Measurements from ENCODE around the gene METRNL.

DNA sequence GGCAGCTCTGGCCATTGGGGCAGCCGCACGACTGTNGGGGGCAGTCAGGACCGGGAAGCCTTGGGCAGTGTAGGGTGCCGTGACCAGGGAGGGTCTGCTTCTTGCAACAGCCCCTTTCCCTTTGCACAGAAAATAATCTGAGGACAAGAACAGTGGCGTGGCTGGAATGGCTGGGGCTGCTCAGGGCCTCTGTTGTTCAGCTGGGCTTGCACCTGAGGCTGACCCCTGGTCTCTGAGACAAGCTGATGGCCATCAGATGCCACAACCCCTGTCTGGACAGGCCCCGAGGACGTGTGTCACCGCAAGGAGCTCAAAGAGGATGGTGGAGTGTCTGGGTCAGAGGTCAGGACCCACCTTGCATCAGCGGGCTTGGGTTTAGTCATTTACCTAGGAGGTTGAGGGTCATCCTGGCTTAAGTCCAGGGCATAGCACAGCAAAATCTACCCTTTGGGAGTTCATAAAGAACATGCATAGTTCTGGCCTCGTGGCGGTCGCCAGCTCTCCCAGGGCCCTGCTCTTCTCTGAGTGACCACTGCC lies 46.9 kb downstream of the METRNL start:
- TF ChIP-seq POLR2A (IDR thresholded peaks at IDR 0.05; ENCODE audit: low read depth, low read length) (no peak), POLR2AphosphoS5 (IDR thresholded peaks at IDR 0.05; ENCODE audit: low read depth, low read length) (no peak), TAF1 (IDR thresholded peaks at IDR 0.05; ENCODE audit: borderline replicate concordance, low read depth, low read length) (no peak)
